IMR-90 (cell line): ENCODE data around the gene ADAMTS16. TPM values are rescaled to one million over a fixed set of nuclear protein-coding genes. Genes with fewer than 3 reads are reported as not detected.

ENCODE experiments used
- ATAC-seq: fragments of 200-7000 bp; cut with Tn5 transposase; 2 replicates; pipeline ENCODE4 v1.9.1; 2020; ENCODE audit warnings: low read depth, mild to moderate bottlenecking, moderate library complexity
- BruUV-seq: library from RNA; stranded (reverse); fragments of 400-500 nt; replicated peaks from 2 replicates; lab custom pipeline; 2021; lab: Mats Ljungman, UMichigan
- CTCF ChIA-PET: fragments of 300-600 bp; formaldehyde crosslinking; extraction: SDS; loops from one replicate; lab custom pipeline; 2021; ENCODE audit warnings: antibody characterized with exemption; lab: Yijun Ruan, JAX
- POLR2A ChIA-PET: fragments of 300-600 bp; sonication (Branson Sonifier 250); formaldehyde crosslinking; loops from one replicate; lab custom pipeline; 2022; ENCODE audit warnings: antibody characterized with exemption; ENCODE audit not compliant: unreplicated experiment; lab: Charles Lee
- DNase-seq: peaks from one replicate; pipeline ENCODE4 v3.0.0; 2013
- H2AFZ ChIP-seq: replicated peaks from 2 replicates; pipeline ENCODE3; 2013; ENCODE audit warnings: low read length, mild to moderate bottlenecking; ENCODE audit not compliant: poor library complexity
- H2AK5ac ChIP-seq: 2 replicates; pipeline ENCODE4 v1.6.1; 2013; ENCODE audit warnings: low read depth, low read length, inconsistent platforms
- H2AK9ac ChIP-seq: replicated peaks from 2 replicates; pipeline ENCODE3; 2013; ENCODE audit warnings: mild to moderate bottlenecking, low read depth, low read length, moderate library complexity; ENCODE audit not compliant: poor library complexity
- H2BK120ac ChIP-seq: 2 replicates; pipeline ENCODE4 v1.6.1; 2013; ENCODE audit warnings: low read depth, low read length, inconsistent platforms
- H2BK15ac ChIP-seq: 3 replicates; pipeline ENCODE4 v1.6.1; 2013; ENCODE audit warnings: low read depth, low read length, inconsistent platforms
- H2BK20ac ChIP-seq: 2 replicates; pipeline ENCODE4 v1.6.1; 2013; ENCODE audit warnings: low read depth, mild to moderate bottlenecking, inconsistent platforms, low read length, moderate library complexity
- H2BK5ac ChIP-seq: 2 replicates; pipeline ENCODE4 v1.6.1; 2013; ENCODE audit warnings: mild to moderate bottlenecking, low read depth, low read length, inconsistent platforms; ENCODE audit not compliant: poor library complexity, severe bottlenecking
- H3K14ac ChIP-seq: replicated peaks from 2 replicates; pipeline ENCODE4 v1.6.1; 2013; ENCODE audit warnings: low read depth, low read length, inconsistent platforms
- H3K18ac ChIP-seq: 2 replicates; pipeline ENCODE4 v1.6.1; 2013; ENCODE audit warnings: low read depth, low read length, control low read depth
- H3K23ac ChIP-seq: 2 replicates; pipeline ENCODE4 v1.6.1; 2013; ENCODE audit warnings: low read depth, low read length, inconsistent platforms
- H3K27ac ChIP-seq: 2 replicates; pipeline ENCODE4 v1.5.1; 2013; ENCODE audit warnings: mild to moderate bottlenecking, control low read depth, low read length; ENCODE audit not compliant: insufficient read depth
- H3K27me3 ChIP-seq: 2 replicates; pipeline ENCODE4 v1.6.1; 2013; ENCODE audit warnings: low read length; ENCODE audit not compliant: control insufficient read depth, insufficient read depth
- H3K36me3 ChIP-seq: 2 replicates; pipeline ENCODE4 v1.6.1; 2013; ENCODE audit warnings: low read length, mixed read lengths; ENCODE audit not compliant: control insufficient read depth, insufficient read depth
- H3K4ac ChIP-seq: 2 replicates; pipeline ENCODE4 v1.6.1; 2013; ENCODE audit warnings: low read depth, low read length, inconsistent platforms
- H3K4me1 ChIP-seq: 2 replicates; pipeline ENCODE4 v1.6.1; 2013; ENCODE audit warnings: low read length, mixed read lengths; ENCODE audit not compliant: control insufficient read depth, insufficient read depth
- H3K4me2 ChIP-seq: 2 replicates; pipeline ENCODE4 v1.6.1; 2013; ENCODE audit warnings: low read depth, mild to moderate bottlenecking, control low read depth, low read length, moderate library complexity
- H3K4me3 ChIP-seq: 2 replicates; pipeline ENCODE4 v1.5.1; 2013; ENCODE audit warnings: low read depth, mild to moderate bottlenecking, control low read depth, low read length, moderate library complexity; ENCODE audit not compliant: insufficient read depth
- H3K56ac ChIP-seq: 2 replicates; pipeline ENCODE4 v1.6.1; 2013; ENCODE audit warnings: low read length, inconsistent platforms; ENCODE audit not compliant: insufficient read depth; ENCODE audit errors: extremely low read depth
- H3K79me1 ChIP-seq, 2 experiments: 2 replicates each; pipeline ENCODE4 v1.6.1; 2013; ENCODE audit warnings: low read length in 2 of 2, inconsistent platforms in 1 of 2, low read depth in 1 of 2
- H3K9ac ChIP-seq: 2 replicates; pipeline ENCODE4 v1.6.1; 2013; ENCODE audit warnings: low read depth, low read length, control low read depth
- H3K9me1 ChIP-seq: 2 replicates; pipeline ENCODE4 v1.6.1; 2013; ENCODE audit warnings: low read length, inconsistent platforms; ENCODE audit not compliant: insufficient read depth
- H3K9me3 ChIP-seq: 2 replicates; pipeline ENCODE4 v1.6.1; 2013; ENCODE audit warnings: low read length; ENCODE audit not compliant: control insufficient read depth, insufficient read depth
- H4K20me1 ChIP-seq: 2 replicates; pipeline ENCODE4 v1.6.1; 2013; ENCODE audit warnings: low read length, inconsistent platforms; ENCODE audit not compliant: insufficient read depth
- H4K5ac ChIP-seq: 2 replicates; pipeline ENCODE4 v1.6.1; 2013; ENCODE audit warnings: mild to moderate bottlenecking, low read depth, low read length, control low read depth
- H4K8ac ChIP-seq, 2 experiments: 2 replicates each; pipeline ENCODE4 v1.6.1; 2013; ENCODE audit warnings: low read depth in 2 of 2, low read length in 2 of 2, control low read depth in 1 of 2, inconsistent platforms in 1 of 2
- H4K91ac ChIP-seq: 2 replicates; pipeline ENCODE4 v1.6.1; 2013; ENCODE audit warnings: low read depth, low read length, inconsistent platforms; ENCODE audit not compliant: insufficient read depth
- RAD21 ChIP-seq: IDR thresholded peaks from 2 replicates; pipeline ENCODE4 v1.6.1; 2012; ENCODE audit warnings: low read length, improper control_type of control experiment
- WGBS, 2 experiments: methylation state at CpG; one replicate each; pipeline versions ENCODE4 v1.1.5 to v1.1.7; 2013; ENCODE audit warnings: missing lambda C conversion rate in 2 of 2; ENCODE audit not compliant: insufficient read length in 1 of 2; ENCODE audit errors: extremely low coverage in 2 of 2; 5-methylcytosine and 5-hydroxymethylcytosine counted together
- dilution Hi-C: fragments of 300-500 bp; cut with HindIII; formaldehyde crosslinking; loops from one replicate; pipeline ENCODE4 v1.14.3; 2018; ENCODE audit warnings: low sequenced_read_pairs; ENCODE audit not compliant: unreplicated experiment
- in situ Hi-C: fragments of 300-500 bp; cut with MboI; formaldehyde crosslinking; loops from 3 replicates; pipeline ENCODE4 v1.14.3; 2019; ENCODE audit warnings: low sequenced_read_pairs, inconsistent platforms, mixed read lengths
- intact Hi-C: fragments of 100-400 bp; cut with micrococcal nuclease; formaldehyde crosslinking; loops from 2 replicates; pipeline ENCODE4 v1.10.0; 2022
- polyA plus RNA-seq, 3 experiments: library from polyadenylated mRNA; depleted of rRNA; stranded (reverse); fragments of >200 nt; gene quantifications; 2 replicates each; pipeline ENCODE4 v1.2.3, GENCODE V29; 2012; ENCODE audit warnings: low replicate concordance in 1 of 3
- total RNA-seq: library from RNA; depleted of rRNA; stranded (reverse); fragments of >200 nt; gene quantifications from 2 replicates; pipeline ENCODE4 v1.2.3, GENCODE V29; 2012

ADAMTS16 gene
- total and polyA plus RNA-seq, 2 of the 4 experiments (the other 2 are of a cell fraction): 0.09 to 0.18 TPM

DNA sequence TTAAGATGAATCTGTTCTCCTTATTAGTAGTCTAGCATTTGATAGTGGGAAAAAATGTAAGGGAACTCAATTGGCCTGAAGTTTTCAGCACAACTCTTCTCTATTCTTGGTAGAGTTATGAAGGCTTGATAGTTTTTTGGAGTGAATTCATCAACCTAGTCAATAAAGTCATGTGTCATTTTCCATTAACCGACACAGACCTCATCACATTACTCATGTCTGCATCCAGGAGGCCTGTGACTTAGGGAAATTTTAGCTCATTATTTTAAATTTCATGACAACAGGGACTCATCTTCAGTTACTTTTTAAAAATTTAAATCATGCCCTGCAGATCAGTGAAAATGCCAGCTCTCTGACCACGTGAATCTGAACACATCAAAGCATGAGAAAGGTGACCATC lies 63.3 kb downstream of the ADAMTS16 start:
- H4K91ac ChIP-seq: no peak overlapping the region

More for the DNA sequence above, 63.3 kb downstream of the ADAMTS16 start:
- H3K4ac ChIP-seq: no peak overlapping the region
- no peak overlapping the region for H3K23ac ChIP-seq
- H4K20me1 ChIP-seq: no peaks in the 10 kb centered on the region
- intact Hi-C loops: no loop called here
- no peak for DNase-seq
- no peaks in the 10 kb centered on the region for H3K4me1 ChIP-seq
- H4K5ac ChIP-seq: no peak overlapping the region
- no peak overlapping the region for H3K56ac ChIP-seq
- no peaks in the 10 kb centered on the region for H3K9me1 ChIP-seq
- H2BK15ac ChIP-seq: no peak overlapping the region
- dilution Hi-C loops: no loop called here
- TF ChIP-seq RAD21: no peak
- no peak overlapping the region for H3K4me3 ChIP-seq
- no peak overlapping the region for H3K18ac ChIP-seq
- H3K9me3 ChIP-seq: no peaks in the 10 kb centered on the region; the same call in 1 of the 2 replicates
- WGBS, 2 experiments: no CpG with 5 or more reads among the region's 2 CpGs
- no peak overlapping the region for H4K8ac ChIP-seq
- CTCF ChIA-PET: no interaction called here
- no peak overlapping the region for H3K4me2 ChIP-seq
- no TSS peak for BruUV-seq
- H3K36me3 ChIP-seq: no peaks in the 10 kb centered on the region
- no peak for ATAC-seq
- no peaks in the 10 kb centered on the region for H3K27me3 ChIP-seq
- H3K27ac ChIP-seq: no peak overlapping the region
- H2AFZ ChIP-seq: no peak overlapping the region
- no peak overlapping the region for H2BK20ac ChIP-seq
- in situ Hi-C loops: no loop called here
- H3K9ac ChIP-seq: no peak overlapping the region
- H3K14ac ChIP-seq: no peak overlapping the region
- no peaks in the 10 kb centered on the region for H3K79me1 ChIP-seq
- no peak overlapping the region for H2AK9ac ChIP-seq
- POLR2A ChIA-PET: no interaction called here
- H2BK5ac ChIP-seq: no peak overlapping the region
- no peak overlapping the region for H2AK5ac ChIP-seq
- H2BK120ac ChIP-seq: no peak overlapping the region
